WTC11 (cell line): ENCODE data around the gene PVALEF. TPM values are rescaled to one million over a fixed set of nuclear protein-coding genes. Genes with fewer than 3 reads are reported as not detected.

Experiments used
- ATAC-seq: fragments of 200-7000 bp; cut with Tn5 transposase; 2 replicates; pipeline ENCODE4 v1.10.0; 2021; ENCODE audit warnings: mild to moderate bottlenecking, moderate library complexity
- CTCF ChIA-PET: fragments of 300-600 bp; sonication (Branson Sonifier 250); formaldehyde crosslinking; loops from one replicate; lab custom pipeline; 2021; ENCODE audit warnings: antibody characterized with exemption; lab: Charles Lee
- POLR2A ChIA-PET: fragments of 350-600 bp; sonication (Branson Sonifier 250); formaldehyde crosslinking; loops from one replicate; lab custom pipeline; 2021; ENCODE audit warnings: antibody characterized with exemption; lab: Charles Lee
- DNase-seq: peaks from one replicate; pipeline ENCODE4 v3.0.0; 2021; ENCODE audit warnings: low spot score
- H3K27ac Mint-ChIP-seq: 2 replicates; pipeline ENCODE4 v1.8.0; 2021; ENCODE audit warnings: mixed read lengths
- H3K27me3 Mint-ChIP-seq: 2 replicates; pipeline ENCODE4 v1.8.0; 2021; ENCODE audit warnings: low read depth, mild to moderate bottlenecking, moderate library complexity, mixed read lengths
- H3K36me3 Mint-ChIP-seq: 2 replicates; pipeline ENCODE4 v1.8.0; 2021; ENCODE audit warnings: mixed read lengths
- H3K4me1 Mint-ChIP-seq: 2 replicates; pipeline ENCODE4 v1.8.0; 2022; ENCODE audit warnings: mixed read lengths
- H3K4me3 Mint-ChIP-seq: 2 replicates; pipeline ENCODE4 v1.8.0; 2021; ENCODE audit warnings: mild to moderate bottlenecking, moderate library complexity, mixed read lengths
- H3K9me3 Mint-ChIP-seq: 2 replicates; pipeline ENCODE4 v1.8.0; 2021; ENCODE audit warnings: mixed read lengths
- CDX4 ChIP-seq: fragments of 250-450 bp; sonication (Bioruptor Pico); IDR thresholded peaks from 2 replicates; pipeline ENCODE4 v1.9.0; 2021; ENCODE audit warnings: moderate library complexity, mild to moderate bottlenecking, inconsistent platforms, borderline replicate concordance
- E2F5 ChIP-seq: sonication (generic); formaldehyde crosslinking; IDR thresholded peaks from 2 replicates; pipeline ENCODE4 v1.8.1; 2022; ENCODE audit warnings: mild to moderate bottlenecking, moderate library complexity, missing genetic modification reagents
- FOXJ3 ChIP-seq: sonication (generic); formaldehyde crosslinking; IDR thresholded peaks from 2 replicates; pipeline ENCODE4 v1.9.0; 2021; ENCODE audit warnings: missing genetic modification reagents, mild to moderate bottlenecking, borderline replicate concordance
- FOXP1 ChIP-seq: sonication (generic); formaldehyde crosslinking; IDR thresholded peaks from 2 replicates; pipeline ENCODE4 v1.8.0; 2022; ENCODE audit warnings: missing genetic modification reagents, mild to moderate bottlenecking, moderate library complexity, borderline replicate concordance
- JAZF1 ChIP-seq: fragments of 250-450 bp; sonication (Bioruptor Pico); IDR thresholded peaks from 2 replicates; pipeline ENCODE4 v1.9.0; 2021; ENCODE audit warnings: moderate library complexity, mild to moderate bottlenecking, inconsistent platforms
- MYBL2 ChIP-seq: sonication (generic); formaldehyde crosslinking; IDR thresholded peaks from 2 replicates; pipeline ENCODE4 v1.8.1; 2023; ENCODE audit warnings: mild to moderate bottlenecking, moderate library complexity, missing genetic modification reagents
- NR2C2 ChIP-seq: sonication (generic); formaldehyde crosslinking; IDR thresholded peaks from 2 replicates; pipeline ENCODE4 v1.8.0; 2022; ENCODE audit warnings: mild to moderate bottlenecking, missing genetic modification reagents
- PRDM15 ChIP-seq: sonication (generic); formaldehyde crosslinking; IDR thresholded peaks from 2 replicates; pipeline ENCODE4 v1.8.0; 2022; ENCODE audit warnings: missing genetic modification reagents
- SMAD3 ChIP-seq: sonication (generic); formaldehyde crosslinking; IDR thresholded peaks from 2 replicates; pipeline ENCODE4 v1.8.0; 2022; ENCODE audit warnings: missing genetic modification reagents, mild to moderate bottlenecking, borderline replicate concordance
- SOX15 ChIP-seq: fragments of 250-450 bp; sonication (Bioruptor Pico); IDR thresholded peaks from 2 replicates; pipeline ENCODE4 v1.9.0; 2021; ENCODE audit warnings: mild to moderate bottlenecking
- TCF7 ChIP-seq: sonication (generic); formaldehyde crosslinking; IDR thresholded peaks from 2 replicates; pipeline ENCODE4 v1.8.0; 2022; ENCODE audit warnings: mild to moderate bottlenecking, low read depth, missing genetic modification reagents, moderate library complexity
- TEAD1 ChIP-seq: sonication (generic); formaldehyde crosslinking; IDR thresholded peaks from 2 replicates; pipeline ENCODE4 v1.8.0; 2022; ENCODE audit warnings: mild to moderate bottlenecking, missing genetic modification reagents
- ZNF121 ChIP-seq: sonication (generic); formaldehyde crosslinking; IDR thresholded peaks from 2 replicates; pipeline ENCODE4 v1.8.0; 2023; ENCODE audit warnings: missing genetic modification reagents
- ZNF138 ChIP-seq: sonication (generic); formaldehyde crosslinking; conservative IDR thresholded peaks from 2 replicates; pipeline ENCODE4 v1.8.1; 2022; ENCODE audit warnings: mild to moderate bottlenecking, moderate library complexity, missing genetic modification reagents
- total RNA-seq: library from RNA; stranded (reverse); gene quantifications from 3 replicates; pipeline ENCODE4 v1.2.3, GENCODE V29; 2021
- TF ChIP-seq, protein P1 (sequence below): sonication (generic); formaldehyde crosslinking; IDR thresholded peaks from 2 replicates; pipeline ENCODE4 v1.8.0; 2023; ENCODE audit warnings: missing genetic modification reagents, mild to moderate bottlenecking, borderline replicate concordance
- TF ChIP-seq, protein P2 (sequence below): fragments of 250-450 bp; sonication (Bioruptor Pico); IDR thresholded peaks from 2 replicates; pipeline ENCODE4 v2.1.2; 2022; ENCODE audit warnings: mild to moderate bottlenecking, moderate library complexity
- TF ChIP-seq, protein P3 (sequence below): sonication (generic); formaldehyde crosslinking; IDR thresholded peaks from 2 replicates; pipeline ENCODE4 v1.8.1; 2023; ENCODE audit warnings: mild to moderate bottlenecking, missing genetic modification reagents
- TF ChIP-seq, protein P4 (sequence below): sonication (generic); formaldehyde crosslinking; IDR thresholded peaks from 2 replicates; pipeline ENCODE4 v1.8.0; 2022; ENCODE audit warnings: mild to moderate bottlenecking, missing genetic modification reagents

Gene PVALEF
- total RNA-seq, 1 experiment from 2014 or later = not detected

- ChIA-PET POLR2A (no interaction called here), CTCF (interaction anchor here (1.5 to 3.0 kb wide), 5 partner anchors 17 to 107 kb away, joined by 4 to 12 read pairs (median 7); no protein-coding TSS in a partner anchor)
- peaks cover 4% of the 10 kb centered on the region for H3K27me3 Mint-ChIP-seq
- no peaks in the 10 kb centered on the region for H3K36me3 Mint-ChIP-seq
- H3K9me3 Mint-ChIP-seq = no peaks in the 10 kb centered on the region
- no peak overlapping the region for H3K4me3 Mint-ChIP-seq
- ATAC-seq = no peak
- H3K4me1 Mint-ChIP-seq = no peaks in the 10 kb centered on the region
- no peak overlapping the region for H3K27ac Mint-ChIP-seq
- TF ChIP-seq ZNF121 = peak; percentile 60; the same call in 1 of the 2 replicates
- TF ChIP-seq CDX4 = no peak
- no peak for DNase-seq
Observed at GRCh38 chr17:81123052-81124048, 42.0 kb upstream of the PVALEF start.

DNA sequence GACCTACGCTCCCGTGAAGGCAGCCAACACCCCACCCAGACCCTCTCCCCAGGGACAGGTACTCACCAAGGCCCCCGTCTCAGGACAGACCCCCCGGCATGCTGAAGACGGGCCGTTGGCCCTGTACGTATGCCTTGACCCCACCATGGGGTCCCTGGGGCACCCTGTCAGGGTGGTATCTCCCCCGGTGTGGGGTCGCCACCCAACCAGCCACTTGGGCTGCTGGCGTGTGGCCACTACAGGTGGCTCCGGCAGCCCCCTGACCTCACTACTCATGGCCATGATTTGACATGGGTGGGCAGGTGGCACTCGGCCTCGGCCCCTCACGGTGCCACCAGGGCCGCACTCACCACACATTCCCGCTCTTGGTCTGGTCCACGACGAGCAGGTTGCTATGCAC is 40.9 kb upstream of the PVALEF start:
- H3K27me3 Mint-ChIP-seq = peaks cover 4% of the 10 kb centered on the region
- H3K27ac Mint-ChIP-seq = peak overlapping the region; percentile 63; the same call in 1 of the 2 replicates
- DNase-seq = no peak
- no peaks in the 10 kb centered on the region for H3K9me3 Mint-ChIP-seq
- no peak for ATAC-seq
- no peaks in the 10 kb centered on the region for H3K4me1 Mint-ChIP-seq
- no peaks in the 10 kb centered on the region for H3K36me3 Mint-ChIP-seq
- ChIA-PET POLR2A (no interaction called here), CTCF (no interaction called here)
- no peak overlapping the region for H3K4me3 Mint-ChIP-seq
- TF ChIP-seq ZNF138 (CRISPR knock-in tag) (no peak), SMAD3 (CRISPR knock-in tag) (no peak), TEAD1 (CRISPR knock-in tag) (no peak), FOXP1 (no peak), JAZF1 (CRISPR knock-in tag) (no peak), SOX15 (no peak), MYBL2 (no peak), NR2C2 (CRISPR knock-in tag) (no peak), FOXJ3 (no peak), TCF7 (CRISPR knock-in tag) (no peak), PRDM15 (CRISPR knock-in tag) (no peak), E2F5 (no peak)
- TF ChIP-seq, protein P1, sequence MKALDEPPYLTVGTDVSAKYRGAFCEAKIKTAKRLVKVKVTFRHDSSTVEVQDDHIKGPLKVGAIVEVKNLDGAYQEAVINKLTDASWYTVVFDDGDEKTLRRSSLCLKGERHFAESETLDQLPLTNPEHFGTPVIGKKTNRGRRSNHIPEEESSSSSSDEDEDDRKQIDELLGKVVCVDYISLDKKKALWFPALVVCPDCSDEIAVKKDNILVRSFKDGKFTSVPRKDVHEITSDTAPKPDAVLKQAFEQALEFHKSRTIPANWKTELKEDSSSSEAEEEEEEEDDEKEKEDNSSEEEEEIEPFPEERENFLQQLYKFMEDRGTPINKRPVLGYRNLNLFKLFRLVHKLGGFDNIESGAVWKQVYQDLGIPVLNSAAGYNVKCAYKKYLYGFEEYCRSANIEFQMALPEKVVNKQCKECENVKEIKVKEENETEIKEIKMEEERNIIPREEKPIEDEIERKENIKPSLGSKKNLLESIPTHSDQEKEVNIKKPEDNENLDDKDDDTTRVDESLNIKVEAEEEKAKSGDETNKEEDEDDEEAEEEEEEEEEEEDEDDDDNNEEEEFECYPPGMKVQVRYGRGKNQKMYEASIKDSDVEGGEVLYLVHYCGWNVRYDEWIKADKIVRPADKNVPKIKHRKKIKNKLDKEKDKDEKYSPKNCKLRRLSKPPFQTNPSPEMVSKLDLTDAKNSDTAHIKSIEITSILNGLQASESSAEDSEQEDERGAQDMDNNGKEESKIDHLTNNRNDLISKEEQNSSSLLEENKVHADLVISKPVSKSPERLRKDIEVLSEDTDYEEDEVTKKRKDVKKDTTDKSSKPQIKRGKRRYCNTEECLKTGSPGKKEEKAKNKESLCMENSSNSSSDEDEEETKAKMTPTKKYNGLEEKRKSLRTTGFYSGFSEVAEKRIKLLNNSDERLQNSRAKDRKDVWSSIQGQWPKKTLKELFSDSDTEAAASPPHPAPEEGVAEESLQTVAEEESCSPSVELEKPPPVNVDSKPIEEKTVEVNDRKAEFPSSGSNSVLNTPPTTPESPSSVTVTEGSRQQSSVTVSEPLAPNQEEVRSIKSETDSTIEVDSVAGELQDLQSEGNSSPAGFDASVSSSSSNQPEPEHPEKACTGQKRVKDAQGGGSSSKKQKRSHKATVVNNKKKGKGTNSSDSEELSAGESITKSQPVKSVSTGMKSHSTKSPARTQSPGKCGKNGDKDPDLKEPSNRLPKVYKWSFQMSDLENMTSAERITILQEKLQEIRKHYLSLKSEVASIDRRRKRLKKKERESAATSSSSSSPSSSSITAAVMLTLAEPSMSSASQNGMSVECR (CRISPR knock-in tag) = no peak
- TF ChIP-seq, protein P2, sequence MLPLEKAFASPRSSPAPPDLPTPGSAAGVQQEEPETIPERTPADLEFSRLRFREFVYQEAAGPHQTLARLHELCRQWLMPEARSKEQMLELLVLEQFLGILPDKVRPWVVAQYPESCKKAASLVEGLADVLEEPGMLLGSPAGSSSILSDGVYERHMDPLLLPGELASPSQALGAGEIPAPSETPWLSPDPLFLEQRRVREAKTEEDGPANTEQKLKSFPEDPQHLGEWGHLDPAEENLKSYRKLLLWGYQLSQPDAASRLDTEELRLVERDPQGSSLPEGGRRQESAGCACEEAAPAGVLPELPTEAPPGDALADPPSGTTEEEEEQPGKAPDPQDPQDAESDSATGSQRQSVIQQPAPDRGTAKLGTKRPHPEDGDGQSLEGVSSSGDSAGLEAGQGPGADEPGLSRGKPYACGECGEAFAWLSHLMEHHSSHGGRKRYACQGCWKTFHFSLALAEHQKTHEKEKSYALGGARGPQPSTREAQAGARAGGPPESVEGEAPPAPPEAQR (CRISPR knock-in tag) = no peak
- TF ChIP-seq, protein P3, sequence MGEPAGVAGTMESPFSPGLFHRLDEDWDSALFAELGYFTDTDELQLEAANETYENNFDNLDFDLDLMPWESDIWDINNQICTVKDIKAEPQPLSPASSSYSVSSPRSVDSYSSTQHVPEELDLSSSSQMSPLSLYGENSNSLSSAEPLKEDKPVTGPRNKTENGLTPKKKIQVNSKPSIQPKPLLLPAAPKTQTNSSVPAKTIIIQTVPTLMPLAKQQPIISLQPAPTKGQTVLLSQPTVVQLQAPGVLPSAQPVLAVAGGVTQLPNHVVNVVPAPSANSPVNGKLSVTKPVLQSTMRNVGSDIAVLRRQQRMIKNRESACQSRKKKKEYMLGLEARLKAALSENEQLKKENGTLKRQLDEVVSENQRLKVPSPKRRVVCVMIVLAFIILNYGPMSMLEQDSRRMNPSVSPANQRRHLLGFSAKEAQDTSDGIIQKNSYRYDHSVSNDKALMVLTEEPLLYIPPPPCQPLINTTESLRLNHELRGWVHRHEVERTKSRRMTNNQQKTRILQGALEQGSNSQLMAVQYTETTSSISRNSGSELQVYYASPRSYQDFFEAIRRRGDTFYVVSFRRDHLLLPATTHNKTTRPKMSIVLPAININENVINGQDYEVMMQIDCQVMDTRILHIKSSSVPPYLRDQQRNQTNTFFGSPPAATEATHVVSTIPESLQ (CRISPR knock-in tag) = no peak
- TF ChIP-seq, protein P4, sequence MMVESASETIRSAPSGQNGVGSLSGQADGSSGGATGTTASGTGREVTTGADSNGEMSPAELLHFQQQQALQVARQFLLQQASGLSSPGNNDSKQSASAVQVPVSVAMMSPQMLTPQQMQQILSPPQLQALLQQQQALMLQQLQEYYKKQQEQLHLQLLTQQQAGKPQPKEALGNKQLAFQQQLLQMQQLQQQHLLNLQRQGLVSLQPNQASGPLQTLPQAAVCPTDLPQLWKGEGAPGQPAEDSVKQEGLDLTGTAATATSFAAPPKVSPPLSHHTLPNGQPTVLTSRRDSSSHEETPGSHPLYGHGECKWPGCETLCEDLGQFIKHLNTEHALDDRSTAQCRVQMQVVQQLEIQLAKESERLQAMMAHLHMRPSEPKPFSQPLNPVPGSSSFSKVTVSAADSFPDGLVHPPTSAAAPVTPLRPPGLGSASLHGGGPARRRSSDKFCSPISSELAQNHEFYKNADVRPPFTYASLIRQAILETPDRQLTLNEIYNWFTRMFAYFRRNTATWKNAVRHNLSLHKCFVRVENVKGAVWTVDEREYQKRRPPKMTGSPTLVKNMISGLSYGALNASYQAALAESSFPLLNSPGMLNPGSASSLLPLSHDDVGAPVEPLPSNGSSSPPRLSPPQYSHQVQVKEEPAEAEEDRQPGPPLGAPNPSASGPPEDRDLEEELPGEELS (CRISPR knock-in tag) = no peak
